Measurements from ENCODE around the gene CHD9.

DNA sequence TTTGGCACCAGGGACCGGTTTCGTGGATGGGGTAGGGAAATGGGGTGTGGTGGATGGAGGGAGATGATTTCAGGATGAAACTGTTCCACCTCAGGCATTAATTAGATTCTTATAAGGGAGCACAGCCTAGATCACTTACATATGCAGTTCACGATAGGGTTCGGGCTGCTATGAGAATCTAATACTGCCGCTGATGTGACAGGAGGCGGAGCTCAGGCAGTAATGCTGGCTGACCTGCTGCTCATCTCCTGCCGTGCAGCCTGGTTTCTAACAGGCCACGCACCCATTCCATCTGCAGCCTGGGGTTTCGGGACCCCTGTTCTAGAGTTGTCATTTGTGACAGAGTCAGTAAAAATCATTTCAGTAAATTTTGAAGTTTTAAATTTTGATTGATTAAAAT, 99.7 kb downstream of the CHD9 start:
- TF ChIP-seq, protein P1, sequence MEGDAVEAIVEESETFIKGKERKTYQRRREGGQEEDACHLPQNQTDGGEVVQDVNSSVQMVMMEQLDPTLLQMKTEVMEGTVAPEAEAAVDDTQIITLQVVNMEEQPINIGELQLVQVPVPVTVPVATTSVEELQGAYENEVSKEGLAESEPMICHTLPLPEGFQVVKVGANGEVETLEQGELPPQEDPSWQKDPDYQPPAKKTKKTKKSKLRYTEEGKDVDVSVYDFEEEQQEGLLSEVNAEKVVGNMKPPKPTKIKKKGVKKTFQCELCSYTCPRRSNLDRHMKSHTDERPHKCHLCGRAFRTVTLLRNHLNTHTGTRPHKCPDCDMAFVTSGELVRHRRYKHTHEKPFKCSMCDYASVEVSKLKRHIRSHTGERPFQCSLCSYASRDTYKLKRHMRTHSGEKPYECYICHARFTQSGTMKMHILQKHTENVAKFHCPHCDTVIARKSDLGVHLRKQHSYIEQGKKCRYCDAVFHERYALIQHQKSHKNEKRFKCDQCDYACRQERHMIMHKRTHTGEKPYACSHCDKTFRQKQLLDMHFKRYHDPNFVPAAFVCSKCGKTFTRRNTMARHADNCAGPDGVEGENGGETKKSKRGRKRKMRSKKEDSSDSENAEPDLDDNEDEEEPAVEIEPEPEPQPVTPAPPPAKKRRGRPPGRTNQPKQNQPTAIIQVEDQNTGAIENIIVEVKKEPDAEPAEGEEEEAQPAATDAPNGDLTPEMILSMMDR (IDR thresholded peaks at IDR 0.05): no peak
- no peak for TF ChIP-seq POLR2A (IDR thresholded peaks at IDR 0.05)
